Measurements from ENCODE around the gene OR2A2.

GRCh38 chr7:144148224-144148827 is 38.9 kb downstream of the OR2A2 start:
- TF ChIP-seq CTCF (conservative IDR thresholded peaks at IDR 0.05; ENCODE audit: low read depth, low read length) (no peak), EZH2 (IDR thresholded peaks at IDR 0.05; ENCODE audit: borderline replicate concordance, low read depth, low read length, poor library complexity, severe bottlenecking) (no peak)
